HG03159 (cell line): Measurements from ENCODE around the gene TEKT2.

Source experiments
- ATAC-seq: cut with Tn5 transposase; IDR thresholded peaks from one replicate; pipeline ENCODE4 v1.9.1; 2021; ENCODE audit warnings: mild to moderate bottlenecking, moderate library complexity; ENCODE audit not compliant: unreplicated experiment

Gene TEKT2

GRCh38 chr1:36083635-36084496 lies at the start of gene TEKT2:
Gene TEKT2 (plus strand): TSS chr1:36084094. CDS start chr1:36084922, 828 bp downstream.
- no peak for ATAC-seq

GRCh38 chr1:36034692-36035091 lies 49.2 kb upstream of the TEKT2 start:
- no peak for ATAC-seq

GRCh38 chr1:36035154-36035553 lies 48.7 kb upstream of the TEKT2 start:
- no peak for ATAC-seq

- no peak for ATAC-seq
Observed at GRCh38 chr1:36040238-36040637, 43.7 kb upstream of the TEKT2 start.

GRCh38 chr1:36051821-36052220 lies 32.1 kb upstream of the TEKT2 start:
- ATAC-seq = no peak

- no peak for ATAC-seq
Observed at GRCh38 chr1:36053978-36054377, 29.9 kb upstream of the TEKT2 start.

GRCh38 chr1:36055706-36056105 lies 28.2 kb upstream of the TEKT2 start:
- no peak for ATAC-seq

- ATAC-seq = no peak
Observed at GRCh38 chr1:36062315-36062714, 21.6 kb upstream of the TEKT2 start.

- ATAC-seq = no peak
Observed at GRCh38 chr1:36067871-36068270, 16.0 kb upstream of the TEKT2 start.

GRCh38 chr1:36068866-36069265 lies 15.0 kb upstream of the TEKT2 start:
- ATAC-seq = no peak

GRCh38 chr1:36070349-36070748 lies 13.5 kb upstream of the TEKT2 start:
- no peak for ATAC-seq

GRCh38 chr1:36076979-36077573 lies 6.8 kb upstream of the TEKT2 start:
- ATAC-seq = no peak

GRCh38 chr1:36080236-36080635 lies 3.7 kb upstream of the TEKT2 start:
- no peak for ATAC-seq

GRCh38 chr1:36080801-36081200 lies 3.1 kb upstream of the TEKT2 start:
- ATAC-seq = no peak

- no peak for ATAC-seq
Observed at GRCh38 chr1:36081926-36082485, 1.9 kb upstream of the TEKT2 start.

GRCh38 chr1:36083219-36083618 lies 675 bp upstream of the TEKT2 start:
- no peak for ATAC-seq

GRCh38 chr1:36084497-36085115 lies 712 bp downstream of the TEKT2 start:
- no peak for ATAC-seq

- no peak for ATAC-seq
Observed at GRCh38 chr1:36085126-36085525, 1.2 kb downstream of the TEKT2 start.

GRCh38 chr1:36085686-36086526 lies 2.0 kb downstream of the TEKT2 start:
- no peak for ATAC-seq

GRCh38 chr1:36086529-36087232 lies 2.8 kb downstream of the TEKT2 start:
- ATAC-seq = no peak
